ENCODE measurements around the gene SLC29A3. TPM values are rescaled to one million over a fixed set of nuclear protein-coding genes. Genes with fewer than 3 reads are reported as not detected.

Gene SLC29A3
- polyA plus RNA-seq, 1 donor (not counting 4 experiments of a cell fraction or from before 2014, with no cell fraction given): 0.52 TPM

- H3K27ac ChIP-seq (ENCODE audit: control insufficient read depth, insufficient read depth, low read length): no peak overlapping the region
- TF ChIP-seq CTCF (optimal IDR thresholded peaks at IDR 0.05 in 1 of 3, IDR thresholded peaks at IDR 0.05 in 1 of 3, conservative IDR thresholded peaks at IDR 0.05 in 1 of 3; ENCODE audit: extremely low read depth in 1 of 3, insufficient read depth in 2 of 3, low read length in 3 of 3) (no peak), EZH2 (IDR thresholded peaks at IDR 0.05; ENCODE audit: low read length) (no peak)
- FAIRE-seq (no peak), DNase-seq (ENCODE audit: low read depth, low spot score) (no peak)
- H3K4me2 ChIP-seq (ENCODE audit: control insufficient read depth, extremely low read depth, insufficient read depth, low read depth, low read length): no peak overlapping the region
- no peaks in the 10 kb centered on the region for H3K79me2 ChIP-seq (ENCODE audit: control insufficient read depth, insufficient read depth, low read length)
- H4K20me1 ChIP-seq (ENCODE audit: control insufficient read depth, extremely low read depth, insufficient read depth, low read length): no peaks in the 10 kb centered on the region
- H3K27me3 ChIP-seq (ENCODE audit: control insufficient read depth, extremely low read depth, insufficient read depth, low read length): peaks cover 30% of the 10 kb centered on the region
- H3K4me1 ChIP-seq (ENCODE audit: control insufficient read depth, extremely low read depth, insufficient read depth, low read length): no peaks in the 10 kb centered on the region
- dilution Hi-C loops (cut with MboI; ENCODE audit: extremely low pct_ligation_motif_present, low sequenced_read_pairs): no loop called here
- H3K9me3 ChIP-seq (ENCODE audit: control insufficient read depth, low read depth, low read length): no peaks in the 10 kb centered on the region
- no peak overlapping the region for H2AFZ ChIP-seq (ENCODE audit: control insufficient read depth, low read length)
- no peak overlapping the region for H3K4me3 ChIP-seq (ENCODE audit: control insufficient read depth in 2 of 3, extremely low read depth in 1 of 3, insufficient read depth in 2 of 3, low read depth in 1 of 3, low read length in 3 of 3)
- no peaks in the 10 kb centered on the region for H3K36me3 ChIP-seq (ENCODE audit: control insufficient read depth in 2 of 2, extremely low read depth in 1 of 2, insufficient read depth in 2 of 2, low read length in 2 of 2)
- no peak overlapping the region for H3K9ac ChIP-seq (ENCODE audit: control insufficient read depth, extremely low read depth, insufficient read depth, low read length)
- no peaks in the 10 kb centered on the region for H3K9me1 ChIP-seq (ENCODE audit: control insufficient read depth, extremely low read depth, insufficient read depth, low read length)
Observed at GRCh38 chr10:71402005-71402404, 82.9 kb downstream of the SLC29A3 start.

- no peak for DNase-seq (ENCODE audit: low read depth, low spot score)
- no peak overlapping the region for H2AFZ ChIP-seq (ENCODE audit: control insufficient read depth, low read length)
- no peaks in the 10 kb centered on the region for H3K4me1 ChIP-seq (ENCODE audit: control insufficient read depth, extremely low read depth, insufficient read depth, low read length)
- H3K9me1 ChIP-seq (ENCODE audit: control insufficient read depth, extremely low read depth, insufficient read depth, low read length): no peaks in the 10 kb centered on the region
- no peaks in the 10 kb centered on the region for H3K36me3 ChIP-seq (ENCODE audit: control insufficient read depth in 2 of 2, extremely low read depth in 1 of 2, insufficient read depth in 2 of 2, low read length in 2 of 2)
- H3K9ac ChIP-seq (ENCODE audit: control insufficient read depth, extremely low read depth, insufficient read depth, low read length): no peak overlapping the region
- no peaks in the 10 kb centered on the region for H3K79me2 ChIP-seq (ENCODE audit: control insufficient read depth, insufficient read depth, low read length)
- H3K4me3 ChIP-seq (ENCODE audit: control insufficient read depth in 2 of 3, extremely low read depth in 1 of 3, insufficient read depth in 2 of 3, low read depth in 1 of 3, low read length in 3 of 3): no peak overlapping the region
- dilution Hi-C loops (cut with MboI; ENCODE audit: extremely low pct_ligation_motif_present, low sequenced_read_pairs): no loop called here
- no peak overlapping the region for H3K27ac ChIP-seq (ENCODE audit: control insufficient read depth, insufficient read depth, low read length)
- no peak for FAIRE-seq
- no peaks in the 10 kb centered on the region for H4K20me1 ChIP-seq (ENCODE audit: control insufficient read depth, extremely low read depth, insufficient read depth, low read length)
- no peaks in the 10 kb centered on the region for H3K9me3 ChIP-seq (ENCODE audit: control insufficient read depth, low read depth, low read length)
- peaks cover 4% of the 10 kb centered on the region for H3K27me3 ChIP-seq (ENCODE audit: control insufficient read depth, extremely low read depth, insufficient read depth, low read length)
- TF ChIP-seq CTCF (optimal IDR thresholded peaks at IDR 0.05 in 1 of 3, IDR thresholded peaks at IDR 0.05 in 1 of 3, conservative IDR thresholded peaks at IDR 0.05 in 1 of 3; ENCODE audit: extremely low read depth in 1 of 3, insufficient read depth in 2 of 3, low read length in 3 of 3): no peak
- no peak for TF ChIP-seq EZH2 (IDR thresholded peaks at IDR 0.05; ENCODE audit: low read length)
- no peak overlapping the region for H3K4me2 ChIP-seq (ENCODE audit: control insufficient read depth, extremely low read depth, insufficient read depth, low read depth, low read length)
Observed at GRCh38 chr10:71404503-71405295, 85.6 kb downstream of the SLC29A3 start.
